Keratinocyte (primary cell): ENCODE data around the gene PRR9.

Experiments
- CTCF ChIP-seq, 3 experiments: IDR thresholded peaks in 1 of 3; conservative IDR thresholded peaks in 1 of 3; optimal IDR thresholded peaks in 1 of 3; 2 replicates in 2 of 3; 3 replicates in 1 of 3; pipeline versions ENCODE3 to v1.5.1; 2011; ENCODE audit warnings: low read length in 3 of 3, mild to moderate bottlenecking in 3 of 3, moderate library complexity in 2 of 3, control low read depth in 1 of 3, inconsistent platforms in 1 of 3; ENCODE audit not compliant: insufficient read depth in 2 of 3; ENCODE audit errors: extremely low read depth in 1 of 3
- EZH2 ChIP-seq: IDR thresholded peaks from one replicate; pipeline ENCODE4 v1.6.1; 2012; ENCODE audit warnings: inconsistent platforms, mild to moderate bottlenecking, low read length, moderate library complexity

GRCh38 chr1:153194331-153195050 lies 22.9 kb upstream of the PRR9 start:
- TF ChIP-seq CTCF (optimal IDR thresholded peaks at IDR 0.05 in 1 of 3, IDR thresholded peaks at IDR 0.05 in 1 of 3, conservative IDR thresholded peaks at IDR 0.05 in 1 of 3; ENCODE audit: extremely low read depth in 1 of 3, insufficient read depth in 2 of 3, low read length in 3 of 3) (no peak), EZH2 (no peak)
